ENCODE results near the gene LRRC32.
"Not testable (repeated sequence)": the region's sequence is repeated elsewhere in the genome, so short reads cannot be mapped to it uniquely, and the experiment has no call there.

LRRC32 gene

GRCh38 chr11:76644591-76644990 lies 26.0 kb downstream of the LRRC32 start:
- CTCF ChIA-PET, result no interaction called here
- no peak for DNase-seq (ENCODE audit: extremely low spot score)

GRCh38 chr11:76643711-76644110 lies 26.8 kb downstream of the LRRC32 start:
- DNase-seq (ENCODE audit: extremely low spot score); POLR2A ChIA-PET: not testable (repeated sequence)

More at GRCh38 chr11:76644591-76644990, 26.0 kb downstream of the LRRC32 start:
- POLR2A ChIA-PET, result no interaction called here
- TF ChIP-seq NFRKB (IDR thresholded peaks at IDR 0.05), result no peak
- no peak for TF ChIP-seq ELF4 (IDR thresholded peaks at IDR 0.05)
- no peak for TF ChIP-seq ARNT (IDR thresholded peaks at IDR 0.05)
- TF ChIP-seq BHLHE40 (IDR thresholded peaks at IDR 0.05; ENCODE audit: borderline replicate concordance), result no peak
- TF ChIP-seq SP1 (IDR thresholded peaks at IDR 0.05), result no peak
- no peak for TF ChIP-seq FOXA1 (IDR thresholded peaks at IDR 0.05)
- TF ChIP-seq CTBP1 (IDR thresholded peaks at IDR 0.05; ENCODE audit: borderline replicate concordance), result no peak
- TF ChIP-seq FOXM1 (IDR thresholded peaks at IDR 0.05; ENCODE audit: borderline replicate concordance), result no peak
- TF ChIP-seq LEF1 (IDR thresholded peaks at IDR 0.05; ENCODE audit: borderline replicate concordance), result no peak
- no peak for TF ChIP-seq L3MBTL2 (conservative IDR thresholded peaks at IDR 0.05)
- TF ChIP-seq PKNOX1 (IDR thresholded peaks at IDR 0.05), result no peak
- TF ChIP-seq FOXK2 (IDR thresholded peaks at IDR 0.05), result no peak
- TF ChIP-seq ZNF384 (IDR thresholded peaks at IDR 0.05), result no peak
- TF ChIP-seq SUZ12 (IDR thresholded peaks at IDR 0.05), result no peak
- TF ChIP-seq HDGF (IDR thresholded peaks at IDR 0.05; ENCODE audit: borderline replicate concordance), result no peak
- no peak for TF ChIP-seq TARDBP (IDR thresholded peaks at IDR 0.05)

GRCh38 chr11:76642341-76642740 lies 28.2 kb downstream of the LRRC32 start:
- ChIA-PET CTCF (no interaction called here), POLR2A (no interaction called here)
- DNase-seq (ENCODE audit: extremely low spot score), result no peak
- TF ChIP-seq ZNF384 (IDR thresholded peaks at IDR 0.05) (no peak), PKNOX1 (IDR thresholded peaks at IDR 0.05) (peak; percentile 58)

More at GRCh38 chr11:76643711-76644110, 26.8 kb downstream of the LRRC32 start:
- CTCF ChIA-PET, result not testable (repeated sequence)

- CTCF ChIA-PET, result no interaction called here
- no peak for DNase-seq (ENCODE audit: extremely low spot score)
- POLR2A ChIA-PET, result no interaction called here
- no peak for TF ChIP-seq SP1 (IDR thresholded peaks at IDR 0.05)
Observed at GRCh38 chr11:76641905-76642304, 28.6 kb downstream of the LRRC32 start.

GRCh38 chr11:76640501-76640900 lies 30.0 kb downstream of the LRRC32 start:
- POLR2A ChIA-PET, result no interaction called here

GRCh38 chr11:76639621-76640020 lies 30.9 kb downstream of the LRRC32 start:
- ChIA-PET CTCF (no interaction called here), POLR2A (no interaction called here)
- TF ChIP-seq CTBP1 (IDR thresholded peaks at IDR 0.05; ENCODE audit: borderline replicate concordance), result no peak
- TF ChIP-seq HDGF (IDR thresholded peaks at IDR 0.05; ENCODE audit: borderline replicate concordance), result no peak
- TF ChIP-seq FOXK2 (IDR thresholded peaks at IDR 0.05), result no peak
- TF ChIP-seq ZNF384 (IDR thresholded peaks at IDR 0.05), result no peak
- TF ChIP-seq TARDBP (IDR thresholded peaks at IDR 0.05), result no peak
- no peak for TF ChIP-seq NFRKB (IDR thresholded peaks at IDR 0.05)
- TF ChIP-seq PKNOX1 (IDR thresholded peaks at IDR 0.05), result no peak
- TF ChIP-seq SP1 (IDR thresholded peaks at IDR 0.05), result no peak
- no peak for TF ChIP-seq FOXM1 (IDR thresholded peaks at IDR 0.05; ENCODE audit: borderline replicate concordance)
- no peak for DNase-seq (ENCODE audit: extremely low spot score)

More at GRCh38 chr11:76640501-76640900, 30.0 kb downstream of the LRRC32 start:
- TF ChIP-seq PKNOX1 (IDR thresholded peaks at IDR 0.05), result no peak
- no peak for TF ChIP-seq ZNF384 (IDR thresholded peaks at IDR 0.05)
- TF ChIP-seq FOXK2 (IDR thresholded peaks at IDR 0.05), result no peak
- TF ChIP-seq BHLHE40 (IDR thresholded peaks at IDR 0.05; ENCODE audit: borderline replicate concordance), result no peak
- TF ChIP-seq ELF4 (IDR thresholded peaks at IDR 0.05), result no peak
- TF ChIP-seq TARDBP (IDR thresholded peaks at IDR 0.05), result no peak
- no peak for TF ChIP-seq SP1 (IDR thresholded peaks at IDR 0.05)
- TF ChIP-seq L3MBTL2 (conservative IDR thresholded peaks at IDR 0.05), result no peak
- TF ChIP-seq HDGF (IDR thresholded peaks at IDR 0.05; ENCODE audit: borderline replicate concordance), result no peak
- no peak for TF ChIP-seq LEF1 (IDR thresholded peaks at IDR 0.05; ENCODE audit: borderline replicate concordance)
- TF ChIP-seq FOXA1 (IDR thresholded peaks at IDR 0.05), result no peak
- no peak for TF ChIP-seq FOXM1 (IDR thresholded peaks at IDR 0.05; ENCODE audit: borderline replicate concordance)
- TF ChIP-seq NFRKB (IDR thresholded peaks at IDR 0.05), result no peak
- TF ChIP-seq ARNT (IDR thresholded peaks at IDR 0.05), result no peak
- no peak for TF ChIP-seq CTBP1 (IDR thresholded peaks at IDR 0.05; ENCODE audit: borderline replicate concordance)
- no peak for TF ChIP-seq SUZ12 (IDR thresholded peaks at IDR 0.05)
- DNase-seq (ENCODE audit: extremely low spot score), result no peak
- CTCF ChIA-PET, result no interaction called here

Measured in HEK293T (cell line).